SK-N-MC (cell line): Measurements from ENCODE around the gene ZPBP.

Source experiments
- EZH2 ChIP-seq: fragments of 200-600 bp; sonication (generic); IDR thresholded peaks from one replicate; pipeline ENCODE4 v1.6.1; 2017; ENCODE audit warnings: antibody characterized with exemption
- FOXP2 ChIP-seq: optimal IDR thresholded peaks from 2 replicates; pipeline ENCODE3; 2011; ENCODE audit warnings: mild to moderate bottlenecking, moderate library complexity; ENCODE audit not compliant: insufficient read depth; ENCODE audit errors: extremely low read length, control extremely low read depth
- POLR2AphosphoS5 ChIP-seq: IDR thresholded peaks from 2 replicates; pipeline ENCODE4 v1.6.1; 2012; ENCODE audit warnings: mild to moderate bottlenecking, low read depth, low read length, borderline replicate concordance

- no peak for TF ChIP-seq POLR2AphosphoS5
- no peak for TF ChIP-seq EZH2
- TF ChIP-seq FOXP2: no peak
Measured at GRCh38 chr7:50047716-50048115, 45.3 kb downstream of the ZPBP start.
